ENCODE data around the gene VPS13A.

VPS13A gene

DNA sequence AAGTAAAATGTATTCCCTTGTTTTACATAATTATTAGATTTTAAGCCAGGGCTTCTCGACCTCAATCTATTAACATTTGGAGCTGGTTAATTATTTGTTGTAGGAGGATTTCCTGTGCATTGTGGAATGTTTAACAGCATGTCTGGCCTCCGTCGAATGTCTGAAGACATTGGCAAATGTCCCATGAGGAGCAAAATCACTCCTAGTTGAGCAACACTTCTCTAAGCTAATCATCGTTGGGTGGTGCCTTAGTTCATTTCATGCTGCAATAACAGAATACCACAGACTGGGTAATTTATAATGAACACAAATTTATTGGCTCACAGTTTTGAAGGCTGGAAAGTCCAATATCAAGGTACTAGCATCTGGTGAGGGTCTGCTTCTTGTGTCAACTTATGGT, 13.4 kb upstream of the VPS13A start:
- no peak for DNase-seq (ENCODE audit: low read depth)
- TF ChIP-seq, protein P1, sequence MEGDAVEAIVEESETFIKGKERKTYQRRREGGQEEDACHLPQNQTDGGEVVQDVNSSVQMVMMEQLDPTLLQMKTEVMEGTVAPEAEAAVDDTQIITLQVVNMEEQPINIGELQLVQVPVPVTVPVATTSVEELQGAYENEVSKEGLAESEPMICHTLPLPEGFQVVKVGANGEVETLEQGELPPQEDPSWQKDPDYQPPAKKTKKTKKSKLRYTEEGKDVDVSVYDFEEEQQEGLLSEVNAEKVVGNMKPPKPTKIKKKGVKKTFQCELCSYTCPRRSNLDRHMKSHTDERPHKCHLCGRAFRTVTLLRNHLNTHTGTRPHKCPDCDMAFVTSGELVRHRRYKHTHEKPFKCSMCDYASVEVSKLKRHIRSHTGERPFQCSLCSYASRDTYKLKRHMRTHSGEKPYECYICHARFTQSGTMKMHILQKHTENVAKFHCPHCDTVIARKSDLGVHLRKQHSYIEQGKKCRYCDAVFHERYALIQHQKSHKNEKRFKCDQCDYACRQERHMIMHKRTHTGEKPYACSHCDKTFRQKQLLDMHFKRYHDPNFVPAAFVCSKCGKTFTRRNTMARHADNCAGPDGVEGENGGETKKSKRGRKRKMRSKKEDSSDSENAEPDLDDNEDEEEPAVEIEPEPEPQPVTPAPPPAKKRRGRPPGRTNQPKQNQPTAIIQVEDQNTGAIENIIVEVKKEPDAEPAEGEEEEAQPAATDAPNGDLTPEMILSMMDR (IDR thresholded peaks at IDR 0.05; ENCODE audit: low read depth, low read length, missing control alignments), result no peak
- in situ Hi-C loops (cut with HindIII; ENCODE audit: low sequenced_read_pairs), result no loop called here
- H3K4me3 ChIP-seq (ENCODE audit: low read depth, low read length), result no peak overlapping the region

DNA sequence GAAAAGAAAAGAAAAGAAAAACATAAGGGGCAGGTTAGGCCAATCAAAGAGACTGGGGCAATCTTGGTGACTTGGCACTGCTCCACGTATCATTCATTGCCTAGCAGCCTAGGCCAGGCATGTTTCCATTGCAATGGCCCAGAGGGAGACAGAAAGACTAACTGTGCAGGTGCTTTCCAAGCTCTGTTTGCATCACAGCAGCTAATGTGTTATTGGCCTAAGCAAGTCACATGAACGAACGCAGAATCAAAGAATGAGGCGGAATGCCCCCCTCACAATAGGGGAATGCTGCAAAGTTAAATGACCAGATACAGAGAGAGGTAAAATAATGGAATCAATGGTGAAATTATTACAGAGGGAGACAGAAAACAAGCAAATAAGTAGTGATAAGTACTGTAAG, 11.1 kb upstream of the VPS13A start:
- TF ChIP-seq, protein P1 (IDR thresholded peaks at IDR 0.05; ENCODE audit: low read depth, low read length, missing control alignments), result no peak
- no peak overlapping the region for H3K4me3 ChIP-seq (ENCODE audit: low read depth, low read length)
- DNase-seq (ENCODE audit: low read depth), result no peak
- in situ Hi-C loops (cut with HindIII; ENCODE audit: low sequenced_read_pairs), result no loop called here

DNA sequence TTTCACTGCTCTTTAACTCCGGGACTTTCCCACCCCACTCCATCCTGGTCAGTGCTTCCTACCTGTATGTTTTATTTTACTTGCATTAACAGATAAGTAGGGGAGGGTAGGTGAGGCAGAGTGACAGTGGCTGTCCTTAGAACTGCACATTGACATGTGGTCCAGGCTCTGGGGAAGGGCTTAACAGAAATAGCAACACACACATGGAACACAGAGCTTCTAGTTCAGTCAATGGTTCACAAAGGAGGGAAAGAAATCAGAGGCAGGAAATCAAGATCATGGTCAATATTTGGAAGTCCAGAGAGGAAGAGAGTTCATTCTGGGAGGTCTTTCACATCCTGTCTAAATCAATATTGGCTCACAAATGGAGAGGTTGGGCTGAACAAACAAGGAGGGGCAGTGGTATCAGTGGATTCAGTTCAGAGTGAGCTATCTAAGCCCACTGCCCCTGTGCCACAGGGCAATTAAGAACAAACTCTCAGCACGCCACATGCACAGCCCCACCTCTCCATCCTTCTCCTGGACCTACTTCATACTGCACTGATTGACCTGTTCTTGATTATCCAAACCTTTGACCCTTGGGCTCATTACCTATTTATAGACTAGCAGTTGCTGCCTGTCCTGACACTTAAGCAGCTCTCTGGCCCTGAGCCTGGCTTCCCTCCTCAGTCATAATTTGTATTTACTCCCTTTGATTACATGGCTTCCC, 6.2 kb upstream of the VPS13A start:
- DNase-seq (ENCODE audit: low read depth), result no peak
- H3K4me3 ChIP-seq (ENCODE audit: low read depth, low read length), result no peak overlapping the region
- in situ Hi-C loops (cut with HindIII; ENCODE audit: low sequenced_read_pairs), result no loop called here
- TF ChIP-seq, protein P1 (IDR thresholded peaks at IDR 0.05; ENCODE audit: low read depth, low read length, missing control alignments), result no peak

DNA sequence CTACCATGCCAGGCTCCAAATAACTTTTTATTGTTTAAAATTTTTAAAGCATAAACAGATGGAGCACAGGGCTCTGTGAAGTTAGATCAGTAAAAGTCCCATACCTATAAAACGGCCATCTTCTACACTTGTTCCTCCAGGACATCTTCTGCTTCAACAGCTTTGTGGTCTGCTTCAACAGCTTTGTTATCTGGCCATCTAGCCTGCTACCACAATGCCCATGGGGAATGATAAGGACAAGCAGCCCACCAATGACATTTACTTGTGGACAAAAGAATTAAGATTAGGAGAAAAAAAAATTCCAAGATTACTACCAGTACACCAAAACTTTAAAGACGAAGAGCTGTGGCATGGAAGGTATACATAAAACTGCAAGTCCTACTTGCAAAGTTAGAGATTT, 2.2 kb upstream of the VPS13A start:
- no peak for DNase-seq (ENCODE audit: low read depth)
- H3K4me3 ChIP-seq (ENCODE audit: low read depth, low read length), result no peak overlapping the region
- in situ Hi-C loops (cut with HindIII; ENCODE audit: low sequenced_read_pairs), result no loop called here
- TF ChIP-seq, protein P1 (IDR thresholded peaks at IDR 0.05; ENCODE audit: low read depth, low read length, missing control alignments), result no peak

DNA sequence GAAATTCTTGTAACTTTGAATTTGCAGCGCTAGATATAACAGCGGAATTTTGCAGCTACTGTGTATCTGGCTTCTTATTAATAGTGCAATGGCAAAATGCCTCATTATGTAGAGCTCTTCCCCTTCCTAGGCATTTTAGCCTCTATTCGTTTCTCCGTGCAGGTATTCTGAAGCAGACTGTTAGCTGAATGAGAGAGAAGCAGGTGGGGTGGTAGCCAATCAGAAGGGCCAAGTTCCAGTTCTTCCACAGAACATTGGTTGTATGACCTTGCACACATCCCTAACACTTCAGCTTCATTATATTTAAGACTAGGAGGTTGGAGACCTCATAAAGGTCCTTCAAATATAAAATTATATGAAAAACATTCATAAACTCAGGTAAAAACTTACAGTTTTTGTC, 1.2 kb upstream of the VPS13A start:
- in situ Hi-C loops (cut with HindIII; ENCODE audit: low sequenced_read_pairs), result no loop called here
- TF ChIP-seq, protein P1 (IDR thresholded peaks at IDR 0.05; ENCODE audit: low read depth, low read length, missing control alignments), result no peak
- DNase-seq (ENCODE audit: low read depth), result no peak
- no peak overlapping the region for H3K4me3 ChIP-seq (ENCODE audit: low read depth, low read length)

DNA sequence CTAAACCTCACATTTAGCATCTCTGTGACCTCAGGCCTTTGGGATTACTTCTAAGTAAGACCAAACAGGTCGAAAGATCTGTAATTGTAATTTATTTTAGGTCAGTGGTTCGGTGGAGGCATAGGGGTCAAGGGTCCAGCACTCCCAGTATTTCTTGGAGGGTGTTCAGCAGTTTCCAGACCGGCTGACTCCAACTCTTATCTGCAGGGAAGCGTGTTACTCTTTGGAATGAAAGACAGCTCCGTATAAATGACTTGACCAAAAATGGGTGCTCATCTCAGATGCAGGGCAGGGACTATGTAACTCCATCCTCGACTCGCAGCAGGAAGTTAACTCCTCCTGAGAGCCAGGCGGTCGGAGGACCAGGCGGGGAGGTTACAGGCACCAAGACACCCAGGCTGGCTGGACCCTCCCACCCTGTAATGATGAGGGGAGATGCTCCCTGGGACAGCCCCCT, 620 bp upstream of the VPS13A start:
- DNase-seq (ENCODE audit: low read depth), result no peak
- in situ Hi-C loops (cut with HindIII; ENCODE audit: low sequenced_read_pairs), result no loop called here
- H3K4me3 ChIP-seq (ENCODE audit: low read depth, low read length), result peak overlapping the region; percentile 88
- TF ChIP-seq, protein P1 (IDR thresholded peaks at IDR 0.05; ENCODE audit: low read depth, low read length, missing control alignments), result no peak
